ENCODE results near the gene TLN1.

Gene TLN1

GRCh38 chr9:35656348-35656747, 75.6 kb downstream of the TLN1 start:
- H3K27ac ChIP-seq (ENCODE audit: low read length) = no peak overlapping the region
- no peaks in the 10 kb centered on the region for H3K36me3 ChIP-seq (replicated peaks; ENCODE audit: insufficient read depth, low read length)
- TF ChIP-seq EZH2phosphoT487 (IDR thresholded peaks at IDR 0.05; ENCODE audit: low read length) = no peak
- TF ChIP-seq, protein P1, sequence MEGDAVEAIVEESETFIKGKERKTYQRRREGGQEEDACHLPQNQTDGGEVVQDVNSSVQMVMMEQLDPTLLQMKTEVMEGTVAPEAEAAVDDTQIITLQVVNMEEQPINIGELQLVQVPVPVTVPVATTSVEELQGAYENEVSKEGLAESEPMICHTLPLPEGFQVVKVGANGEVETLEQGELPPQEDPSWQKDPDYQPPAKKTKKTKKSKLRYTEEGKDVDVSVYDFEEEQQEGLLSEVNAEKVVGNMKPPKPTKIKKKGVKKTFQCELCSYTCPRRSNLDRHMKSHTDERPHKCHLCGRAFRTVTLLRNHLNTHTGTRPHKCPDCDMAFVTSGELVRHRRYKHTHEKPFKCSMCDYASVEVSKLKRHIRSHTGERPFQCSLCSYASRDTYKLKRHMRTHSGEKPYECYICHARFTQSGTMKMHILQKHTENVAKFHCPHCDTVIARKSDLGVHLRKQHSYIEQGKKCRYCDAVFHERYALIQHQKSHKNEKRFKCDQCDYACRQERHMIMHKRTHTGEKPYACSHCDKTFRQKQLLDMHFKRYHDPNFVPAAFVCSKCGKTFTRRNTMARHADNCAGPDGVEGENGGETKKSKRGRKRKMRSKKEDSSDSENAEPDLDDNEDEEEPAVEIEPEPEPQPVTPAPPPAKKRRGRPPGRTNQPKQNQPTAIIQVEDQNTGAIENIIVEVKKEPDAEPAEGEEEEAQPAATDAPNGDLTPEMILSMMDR (IDR thresholded peaks at IDR 0.05; ENCODE audit: low read length) = no peak
- peaks cover 13% of the 10 kb centered on the region; the same call in 1 of the 2 replicates for H3K4me1 ChIP-seq (ENCODE audit: low read length)
- no peaks in the 10 kb centered on the region for H3K9me2 ChIP-seq (replicated peaks; ENCODE audit: insufficient read depth, low read length)
- no peak overlapping the region for H3K4me2 ChIP-seq (ENCODE audit: low read depth, low read length)
- H3F3A ChIP-seq (ENCODE audit: insufficient read depth, low read length) = peaks cover 20% of the 10 kb centered on the region
- no peak overlapping the region for H3K4me3 ChIP-seq (ENCODE audit: low read length)
- no peak overlapping the region for H3K9ac ChIP-seq (ENCODE audit: low read length)
- H2AFZ ChIP-seq (ENCODE audit: low read length) = no peak overlapping the region
- H3K27me3 ChIP-seq (replicated peaks; ENCODE audit: insufficient read depth, low read length) = no peaks in the 10 kb centered on the region
- H3K79me2 ChIP-seq (ENCODE audit: low read length) = peaks cover 14% of the 10 kb centered on the region
- no peaks in the 10 kb centered on the region for H3K9me3 ChIP-seq (replicated peaks; ENCODE audit: insufficient read depth, low read length)
- DNase-seq = no peak
- no peaks in the 10 kb centered on the region for H4K20me1 ChIP-seq (ENCODE audit: insufficient read depth, low read length)

- Histone ChIP-seq H3F3A (ENCODE audit: insufficient read depth, low read length) (peaks cover 13% of the 10 kb centered on the region), H4K20me1 (ENCODE audit: insufficient read depth, low read length) (no peaks in the 10 kb centered on the region), H3K9me3 (replicated peaks; ENCODE audit: insufficient read depth, low read length) (no peaks in the 10 kb centered on the region), H3K9me2 (replicated peaks; ENCODE audit: insufficient read depth, low read length) (no peaks in the 10 kb centered on the region), H3K27ac (ENCODE audit: low read length) (no peak overlapping the region), H3K9ac (ENCODE audit: low read length) (no peak overlapping the region), H3K4me2 (ENCODE audit: low read depth, low read length) (no peak overlapping the region), H3K79me2 (ENCODE audit: low read length) (no peaks in the 10 kb centered on the region; the same call in 1 of the 2 replicates), H3K4me1 (ENCODE audit: low read length) (0 out of 2 replicates have a peak, but pooled peaks cover 4% of the 10 kb centered on the region), H2AFZ (ENCODE audit: low read length) (no peak overlapping the region), H3K36me3 (replicated peaks; ENCODE audit: insufficient read depth, low read length) (no peaks in the 10 kb centered on the region), H3K27me3 (replicated peaks; ENCODE audit: insufficient read depth, low read length) (no peaks in the 10 kb centered on the region), H3K4me3 (ENCODE audit: low read length) (no peak overlapping the region)
- no peak for TF ChIP-seq EZH2 (optimal IDR thresholded peaks at IDR 0.05; ENCODE audit: low read depth, low read length)
- TF ChIP-seq, protein P1 (IDR thresholded peaks at IDR 0.05; ENCODE audit: low read length) = no peak
- no peak for TF ChIP-seq EZH2phosphoT487 (IDR thresholded peaks at IDR 0.05; ENCODE audit: low read length)
- no peak for DNase-seq
Observed at GRCh38 chr9:35653611-35654010, 78.4 kb downstream of the TLN1 start.

- H3K9me3 ChIP-seq (replicated peaks; ENCODE audit: insufficient read depth, low read length) = no peaks in the 10 kb centered on the region
- no peak overlapping the region for H3K4me2 ChIP-seq (ENCODE audit: low read depth, low read length)
- H3K36me3 ChIP-seq (replicated peaks; ENCODE audit: insufficient read depth, low read length) = no peaks in the 10 kb centered on the region
- no peak overlapping the region for H3K4me3 ChIP-seq (ENCODE audit: low read length)
- H3K27me3 ChIP-seq (replicated peaks; ENCODE audit: insufficient read depth, low read length) = no peaks in the 10 kb centered on the region
- DNase-seq = no peak
- H2AFZ ChIP-seq (ENCODE audit: low read length) = no peak overlapping the region
- H3K9ac ChIP-seq (ENCODE audit: low read length) = no peak overlapping the region
- TF ChIP-seq, protein P1 (IDR thresholded peaks at IDR 0.05; ENCODE audit: low read length) = no peak
- TF ChIP-seq EZH2 (optimal IDR thresholded peaks at IDR 0.05; ENCODE audit: low read depth, low read length) = no peak
- TF ChIP-seq EZH2phosphoT487 (IDR thresholded peaks at IDR 0.05; ENCODE audit: low read length) = no peak
- H3K79me2 ChIP-seq (ENCODE audit: low read length) = no peaks in the 10 kb centered on the region
- 0 out of 2 replicates have a peak, but pooled peaks cover 4% of the 10 kb centered on the region for H3K4me1 ChIP-seq (ENCODE audit: low read length)
- peaks cover 6% of the 10 kb centered on the region for H3F3A ChIP-seq (ENCODE audit: insufficient read depth, low read length)
- H3K27ac ChIP-seq (ENCODE audit: low read length) = no peak overlapping the region
- no peaks in the 10 kb centered on the region for H4K20me1 ChIP-seq (ENCODE audit: insufficient read depth, low read length)
- no peaks in the 10 kb centered on the region for H3K9me2 ChIP-seq (replicated peaks; ENCODE audit: insufficient read depth, low read length)
Observed at GRCh38 chr9:35652829-35653209, 79.2 kb downstream of the TLN1 start.

Measured in MM.1S (cell line).